ENCODE measurements around the gene CD28. TPM values are rescaled to one million over a fixed set of nuclear protein-coding genes. Genes with fewer than 3 reads are reported as not detected.
A peak's percentile ranks its signal among the peaks of the same experiment; 100 is the strongest.

The CD28 gene
- total and polyA plus RNA-seq, 2 experiments from 2014 or later, result 0.11 TPM

GRCh38 chr2:203786549-203787351 lies 80.3 kb downstream of the CD28 start:
- Histone ChIP-seq H4K20me1 (ENCODE audit: insufficient read depth) (no peaks in the 10 kb centered on the region), H3K27ac (peak overlapping the region; percentile 87), H3K36me3 (ENCODE audit: low read depth) (no peaks in the 10 kb centered on the region), H2AFZ (peak overlapping the region; percentile 59), H3K9me3 (ENCODE audit: low read depth) (no peaks in the 10 kb centered on the region), H3K9me2 (ENCODE audit: insufficient read depth) (no peaks in the 10 kb centered on the region), H3K4me1 (ENCODE audit: insufficient read depth) (peaks cover 73% of the 10 kb centered on the region), H3K9ac (peak overlapping the region; percentile 69), H3K27me3 (replicated peaks; ENCODE audit: insufficient read depth) (no peaks in the 10 kb centered on the region), H3K4me3 (no peak overlapping the region), H3K4me2 (ENCODE audit: unreplicated experiment) (peak overlapping the region; percentile 15), H3F3A (ENCODE audit: insufficient read depth) (peaks cover 53% of the 10 kb centered on the region), H3K79me2 (ENCODE audit: insufficient read depth) (no peaks in the 10 kb centered on the region)
- in situ Hi-C loops (cut with MboI), result no loop called here
- TF ChIP-seq EZH2 (IDR thresholded peaks at IDR 0.05; ENCODE audit: insufficient read depth, poor library complexity, severe bottlenecking), result no peak
- TF ChIP-seq EZH2phosphoT487 (IDR thresholded peaks at IDR 0.05; ENCODE audit: insufficient read depth, low read depth), result peak; percentile 80; the same call in 1 of the 2 replicates
- 6 to 7% methylated on average over 6 of the region's 6 CpGs for whole genome bisulfite sequencing, 2 experiments (ENCODE audit: low coverage in 1 of 2, low lambda C conversion rate in 2 of 2, missing lambda C conversion rate in 2 of 2)
- DNase-seq, result peak; percentile 86

- H4K20me1 ChIP-seq (ENCODE audit: insufficient read depth), result no peaks in the 10 kb centered on the region
- WGBS, 2 experiments (ENCODE audit: low coverage in 1 of 2, low lambda C conversion rate in 2 of 2, missing lambda C conversion rate in 2 of 2), result 30 to 37% methylated on average over 2 of the region's 2 CpGs
- TF ChIP-seq EZH2 (IDR thresholded peaks at IDR 0.05; ENCODE audit: insufficient read depth, poor library complexity, severe bottlenecking) (no peak), EZH2phosphoT487 (IDR thresholded peaks at IDR 0.05; ENCODE audit: insufficient read depth, low read depth) (no peak)
- no peaks in the 10 kb centered on the region for H3K9me2 ChIP-seq (ENCODE audit: insufficient read depth)
- H3K36me3 ChIP-seq (ENCODE audit: low read depth), result no peaks in the 10 kb centered on the region
- H2AFZ ChIP-seq, result peak overlapping the region; percentile 59; the same call in 1 of the 2 replicates
- peaks cover 45% of the 10 kb centered on the region for H3F3A ChIP-seq (ENCODE audit: insufficient read depth)
- peak; percentile 41 for DNase-seq
- H3K79me2 ChIP-seq (ENCODE audit: insufficient read depth), result no peaks in the 10 kb centered on the region
- in situ Hi-C loops (cut with MboI), result no loop called here
- H3K4me2 ChIP-seq (ENCODE audit: unreplicated experiment), result peak overlapping the region; percentile 10
- no peaks in the 10 kb centered on the region for H3K9me3 ChIP-seq (ENCODE audit: low read depth)
- H3K27me3 ChIP-seq (replicated peaks; ENCODE audit: insufficient read depth), result no peaks in the 10 kb centered on the region
- peak overlapping the region; percentile 87 for H3K27ac ChIP-seq
- H3K4me3 ChIP-seq, result no peak overlapping the region
- H3K9ac ChIP-seq, result peak overlapping the region; percentile 69
- peaks cover 63% of the 10 kb centered on the region for H3K4me1 ChIP-seq (ENCODE audit: insufficient read depth)
Observed at GRCh38 chr2:203787979-203788378, 81.5 kb downstream of the CD28 start.

Small RNAs within 50 kb of the gene (small RNA-seq; reads per million reads assigned to genes)
- gene AC125238.1 (ENCODE audit: low read depth, low replicate concordance) (not detected), gene RNU6-474P (ENCODE audit: low read depth, low replicate concordance) (not detected)

Other genes starting within 250 kb of the CD28 start
- 83.9 and 144 TPM in 2 replicates for gene RAPH1, start 171.3 kb upstream of the CD28 start, total RNA-seq (2014; rRNA removed; shearing (Covaris generic))
- 36.9 and 38.8 TPM in 2 replicates for gene RAPH1, start 171.3 kb upstream of the CD28 start, polyA plus RNA-seq (2016; fragmentation: Nextera tagmentation; extraction: Ambion mirVana)
- gene CTLA4, start 161.1 kb downstream of the CD28 start, total RNA-seq (2014; rRNA removed; shearing (Covaris generic)), result not detected in 2 replicates
- gene CTLA4, start 161.1 kb downstream of the CD28 start, polyA plus RNA-seq (2016; fragmentation: Nextera tagmentation; extraction: Ambion mirVana), result not detected in 2 replicates
- gene ICOS, start 230.1 kb downstream of the CD28 start, total RNA-seq (2014; rRNA removed; shearing (Covaris generic)), result not detected in 2 replicates
- gene ICOS, start 230.1 kb downstream of the CD28 start, polyA plus RNA-seq (2016; fragmentation: Nextera tagmentation; extraction: Ambion mirVana), result not detected in 2 replicates

Measured in GM23248 (cell line).